Erythroblast (primary cell): ENCODE measurements around the gene CTBP2.

ENCODE experiments used
- DNase-seq, 2 experiments: peaks; one replicate each; lab custom pipeline; 2025; lab: John Stamatoyannopoulos, UW
- GATA1 ChIP-seq: IDR thresholded peaks from 2 replicates; pipeline ENCODE4 v1.6.1; 2011; ENCODE audit warnings: low read depth, mild to moderate bottlenecking, control low read depth, low read length, moderate library complexity
- POLR2A ChIP-seq: IDR thresholded peaks from 2 replicates; pipeline ENCODE4 v1.6.1; 2011; ENCODE audit warnings: mild to moderate bottlenecking, low read length

Gene CTBP2

GRCh38 chr10:125006921-125007426 lies 153.4 kb downstream of the CTBP2 start:
- TF ChIP-seq GATA1 (no peak), POLR2A (no peak)
- DNase-seq, result no peak

DNA sequence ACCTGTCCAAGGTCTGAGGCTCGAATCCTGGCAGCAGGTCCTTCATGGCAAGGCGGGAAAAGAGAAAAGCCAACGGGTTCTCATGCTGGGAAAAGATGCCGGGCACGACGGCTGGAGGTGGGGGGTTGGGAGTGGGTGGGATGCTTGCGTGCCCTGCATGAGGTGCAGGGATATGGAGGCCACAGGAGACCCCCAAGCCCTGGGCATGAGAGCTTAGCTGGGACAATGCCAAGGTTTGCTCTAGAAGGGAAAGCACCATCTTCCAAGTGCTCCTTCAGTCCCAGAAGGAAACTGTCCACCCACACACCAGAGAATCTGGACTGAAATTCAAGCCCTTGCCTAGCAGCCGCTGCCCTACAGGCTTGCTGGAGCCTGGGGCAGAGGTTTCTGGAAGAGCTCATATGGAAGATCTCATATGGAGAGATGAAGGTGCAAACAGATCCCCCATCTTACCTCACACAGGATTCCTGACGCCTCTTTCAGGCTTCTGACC lies 154.1 kb downstream of the CTBP2 start:
- no peak for DNase-seq
- no peak for TF ChIP-seq POLR2A
- TF ChIP-seq GATA1, result no peak

- no peak for TF ChIP-seq GATA1
- no peak for TF ChIP-seq POLR2A
- DNase-seq, result no peak
Observed at GRCh38 chr10:125005312-125006187, 154.8 kb downstream of the CTBP2 start.

DNA sequence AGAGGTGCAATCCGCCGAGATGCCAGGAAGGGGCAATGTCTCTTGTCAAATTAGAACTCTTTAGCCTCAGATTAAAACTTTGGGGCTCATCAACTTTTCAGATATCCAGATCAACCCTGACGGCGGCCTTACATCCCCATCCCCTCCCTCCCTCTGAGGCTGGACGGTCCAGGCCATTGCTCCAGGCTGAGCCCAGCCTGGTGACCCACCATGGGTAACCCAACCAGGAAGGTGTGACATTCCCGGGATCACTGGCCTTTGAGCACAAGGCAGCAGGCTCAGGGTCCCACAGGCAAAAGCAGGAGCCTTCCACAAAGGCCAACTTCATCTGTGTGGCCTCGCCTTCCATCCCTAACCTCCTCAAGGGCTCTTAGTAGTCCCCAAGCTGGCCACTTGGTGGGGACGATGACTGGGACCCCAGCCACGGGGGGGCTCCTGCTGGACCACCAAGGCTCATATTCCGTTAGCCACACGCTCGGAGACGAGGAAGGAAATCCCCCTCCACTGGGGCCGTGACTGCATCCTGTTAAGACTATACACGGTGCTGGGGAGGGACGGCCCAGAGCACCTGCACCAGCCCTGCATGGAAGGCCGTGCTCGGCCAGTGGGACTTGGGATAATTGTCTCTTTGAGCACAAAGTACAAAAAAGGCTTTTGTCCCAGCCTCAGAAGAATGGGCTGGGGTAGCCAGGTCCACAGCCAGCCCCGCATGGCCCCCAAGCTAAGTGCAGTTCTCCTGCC lies 155.6 kb downstream of the CTBP2 start:
- TF ChIP-seq GATA1, result no peak
- TF ChIP-seq POLR2A, result no peak
- DNase-seq, result no peak

GRCh38 chr10:125003901-125004467 lies 156.4 kb downstream of the CTBP2 start:
- no peak for TF ChIP-seq POLR2A
- no peak for TF ChIP-seq GATA1
- no peak for DNase-seq

DNA sequence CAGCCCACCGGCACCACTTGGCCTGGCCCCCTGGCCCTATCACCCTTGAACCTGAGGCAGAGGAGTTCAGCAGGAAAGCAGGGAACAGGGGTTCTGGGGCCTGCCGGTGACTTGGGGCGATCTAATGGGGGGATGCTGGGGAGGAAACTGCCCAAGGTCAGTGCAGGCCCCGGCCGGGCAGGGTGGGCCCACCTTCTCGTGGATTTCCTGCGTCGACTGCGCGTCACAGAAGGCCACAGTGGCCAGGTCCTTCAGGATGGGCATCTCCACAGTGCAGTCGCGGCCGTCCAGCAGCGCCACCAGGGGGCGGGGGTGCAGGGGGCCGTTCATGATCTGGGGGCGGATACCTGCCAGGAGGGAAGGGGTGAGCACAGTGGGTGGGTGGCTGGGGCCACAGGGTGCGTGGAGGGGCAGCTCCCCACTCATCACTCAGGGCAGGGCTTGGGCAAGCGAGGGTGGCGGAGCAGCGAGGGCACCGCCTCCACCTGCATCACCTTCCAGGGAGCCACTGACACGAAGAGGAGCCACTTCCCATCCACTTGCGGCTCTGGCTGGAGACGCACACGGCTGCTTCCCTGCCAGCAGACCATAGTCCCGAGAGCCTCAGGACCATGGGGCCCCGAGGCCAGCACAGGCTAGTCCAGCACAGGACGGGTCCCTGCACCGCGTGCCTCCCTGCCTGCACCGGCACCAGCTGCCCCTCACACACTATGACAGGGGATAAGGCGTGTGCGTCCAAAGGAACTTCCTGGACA lies 157.0 kb downstream of the CTBP2 start:
- TF ChIP-seq POLR2A (no peak), GATA1 (no peak)
- no peak for DNase-seq

GRCh38 chr10:125002423-125003145 lies 157.8 kb downstream of the CTBP2 start:
- DNase-seq, result no peak
- TF ChIP-seq GATA1 (no peak), POLR2A (no peak)

- TF ChIP-seq POLR2A (no peak), GATA1 (no peak)
- DNase-seq, result no peak
Observed at GRCh38 chr10:125002047-125002422, 158.3 kb downstream of the CTBP2 start.

- no peak for TF ChIP-seq POLR2A
- no peak for TF ChIP-seq GATA1
- DNase-seq, result no peak
Observed at GRCh38 chr10:125001313-125002046, 158.9 kb downstream of the CTBP2 start.

GRCh38 chr10:125000366-125001312 lies 159.7 kb downstream of the CTBP2 start:
- TF ChIP-seq POLR2A (no peak), GATA1 (no peak)
- DNase-seq, result peak; percentile 38 to 39
